Measurements from ENCODE around the gene SMS. TPM values are rescaled to one million over a fixed set of nuclear protein-coding genes. Genes with fewer than 3 reads are reported as not detected.

The SMS gene
- total RNA-seq, 1 donor from 2014 or later: 187 TPM

- Histone ChIP-seq H3K79me2 (ENCODE audit: insufficient read depth, low read length) (peaks cover 83% of the 10 kb centered on the region), H3K36me3 (ENCODE audit: insufficient read depth, low read length) (peaks cover 6% of the 10 kb centered on the region), H3K4me3 (ENCODE audit: insufficient read depth, low read depth, low read length) (no peak overlapping the region), H4K20me1 (ENCODE audit: insufficient read depth, low read length) (peaks cover 51% of the 10 kb centered on the region), H3K4me1 (ENCODE audit: insufficient read depth, low read length) (peaks cover 10% of the 10 kb centered on the region), H2AFZ (ENCODE audit: low read depth, low read length) (no peak overlapping the region), H3K9ac (ENCODE audit: low read length) (no peak overlapping the region), H3K27ac (ENCODE audit: low read depth, low read length) (no peak overlapping the region), H3K9me3 (ENCODE audit: insufficient read depth, low read depth, low read length) (no peaks in the 10 kb centered on the region), H3K4me2 (ENCODE audit: low read length) (no peak overlapping the region), H3K27me3 (ENCODE audit: insufficient read depth, low read length) (no peaks in the 10 kb centered on the region)
- H3K27me3 Mint-ChIP-seq (ENCODE audit: low read depth, unreplicated experiment): no peaks in the 10 kb centered on the region
- H3K36me3 Mint-ChIP-seq (ENCODE audit: low read depth, unreplicated experiment): no peaks in the 10 kb centered on the region
- peaks cover 4% of the 10 kb centered on the region for H3K4me1 Mint-ChIP-seq (ENCODE audit: low read depth, unreplicated experiment)
- H3K4me3 Mint-ChIP-seq (ENCODE audit: unreplicated experiment): no peak overlapping the region
- DNase-seq (ENCODE audit: low read depth) (no peak), FAIRE-seq (no peak)
- no peak overlapping the region for H3K27ac Mint-ChIP-seq (ENCODE audit: unreplicated experiment)
- TF ChIP-seq CTCF (IDR thresholded peaks at IDR 0.05; ENCODE audit: insufficient read depth, low read depth, low read length) (no peak), EZH2 (IDR thresholded peaks at IDR 0.05; ENCODE audit: insufficient read depth, low read length) (no peak)
- H3K9me3 Mint-ChIP-seq (ENCODE audit: unreplicated experiment): no peaks in the 10 kb centered on the region
Observed at GRCh38 chrX:21966866-21967265, 26.4 kb downstream of the SMS start.

GRCh38 chrX:21968333-21968732, 27.8 kb downstream of the SMS start:
- DNase-seq (ENCODE audit: low read depth) (no peak), FAIRE-seq (no peak)
- peaks cover 9% of the 10 kb centered on the region for H3K4me1 ChIP-seq (ENCODE audit: insufficient read depth, low read length)
- no peak overlapping the region for H3K4me2 ChIP-seq (ENCODE audit: low read length)
- Mint-ChIP-seq H3K27ac (ENCODE audit: unreplicated experiment) (no peak overlapping the region), H3K9me3 (ENCODE audit: unreplicated experiment) (no peaks in the 10 kb centered on the region), H3K4me1 (ENCODE audit: low read depth, unreplicated experiment) (peaks cover 9% of the 10 kb centered on the region), H3K4me3 (ENCODE audit: unreplicated experiment) (no peak overlapping the region), H3K27me3 (ENCODE audit: low read depth, unreplicated experiment) (no peaks in the 10 kb centered on the region), H3K36me3 (ENCODE audit: low read depth, unreplicated experiment) (no peaks in the 10 kb centered on the region)
- H3K27ac ChIP-seq (ENCODE audit: low read depth, low read length): no peak overlapping the region
- H3K9me3 ChIP-seq (ENCODE audit: insufficient read depth, low read depth, low read length): no peaks in the 10 kb centered on the region
- H3K9ac ChIP-seq (ENCODE audit: low read length): no peak overlapping the region
- TF ChIP-seq EZH2 (IDR thresholded peaks at IDR 0.05; ENCODE audit: insufficient read depth, low read length) (no peak), CTCF (IDR thresholded peaks at IDR 0.05; ENCODE audit: insufficient read depth, low read depth, low read length) (no peak)
- no peak overlapping the region for H3K4me3 ChIP-seq (ENCODE audit: insufficient read depth, low read depth, low read length)
- H3K79me2 ChIP-seq (ENCODE audit: insufficient read depth, low read length): peaks cover 74% of the 10 kb centered on the region
- peaks cover 37% of the 10 kb centered on the region for H4K20me1 ChIP-seq (ENCODE audit: insufficient read depth, low read length)
- no peak overlapping the region for H2AFZ ChIP-seq (ENCODE audit: low read depth, low read length)
- peaks cover 6% of the 10 kb centered on the region for H3K36me3 ChIP-seq (ENCODE audit: insufficient read depth, low read length)
- H3K27me3 ChIP-seq (ENCODE audit: insufficient read depth, low read length): no peaks in the 10 kb centered on the region

GRCh38 chrX:21970326-21970725, 29.8 kb downstream of the SMS start:
- Histone ChIP-seq H2AFZ (ENCODE audit: low read depth, low read length) (no peak overlapping the region), H3K9me3 (ENCODE audit: insufficient read depth, low read depth, low read length) (no peaks in the 10 kb centered on the region), H3K27ac (ENCODE audit: low read depth, low read length) (no peak overlapping the region), H3K9ac (ENCODE audit: low read length) (no peak overlapping the region), H4K20me1 (ENCODE audit: insufficient read depth, low read length) (peaks cover 20% of the 10 kb centered on the region), H3K4me1 (ENCODE audit: insufficient read depth, low read length) (peaks cover 9% of the 10 kb centered on the region), H3K79me2 (ENCODE audit: insufficient read depth, low read length) (peaks cover 71% of the 10 kb centered on the region), H3K4me2 (ENCODE audit: low read length) (no peak overlapping the region), H3K27me3 (ENCODE audit: insufficient read depth, low read length) (no peaks in the 10 kb centered on the region), H3K36me3 (ENCODE audit: insufficient read depth, low read length) (peaks cover 18% of the 10 kb centered on the region), H3K4me3 (ENCODE audit: insufficient read depth, low read depth, low read length) (no peak overlapping the region)
- no peak for FAIRE-seq
- Mint-ChIP-seq H3K36me3 (ENCODE audit: low read depth, unreplicated experiment) (no peaks in the 10 kb centered on the region), H3K27ac (ENCODE audit: unreplicated experiment) (no peak overlapping the region), H3K9me3 (ENCODE audit: unreplicated experiment) (no peaks in the 10 kb centered on the region), H3K27me3 (ENCODE audit: low read depth, unreplicated experiment) (no peaks in the 10 kb centered on the region), H3K4me3 (ENCODE audit: unreplicated experiment) (no peak overlapping the region), H3K4me1 (ENCODE audit: low read depth, unreplicated experiment) (peaks cover 20% of the 10 kb centered on the region)
- TF ChIP-seq EZH2 (IDR thresholded peaks at IDR 0.05; ENCODE audit: insufficient read depth, low read length) (no peak), CTCF (IDR thresholded peaks at IDR 0.05; ENCODE audit: insufficient read depth, low read depth, low read length) (no peak)
- DNase-seq (ENCODE audit: low read depth): no peak

Measured in astrocyte (in vitro differentiated cells and primary cell).